HepG2 (cell line): Measurements from ENCODE around the gene GALNT11. TPM values are rescaled to one million over a fixed set of nuclear protein-coding genes. Genes with fewer than 3 reads are reported as not detected.

Experiments
- AGO1 ChIP-seq: fragments of 200-400 bp; formaldehyde crosslinking; IDR thresholded peaks from 2 replicates; pipeline ENCODE4 v1.6.1; 2017; ENCODE audit warnings: mild to moderate bottlenecking, low read depth, low read length, moderate library complexity; ENCODE audit not compliant: poor library complexity, severe bottlenecking
- BCLAF1 ChIP-seq: fragments of 450-650 bp; IDR thresholded peaks from 2 replicates; pipeline ENCODE4 v1.6.1; 2017; ENCODE audit warnings: mild to moderate bottlenecking
- CCDC6 ChIP-seq: sonication (generic); formaldehyde crosslinking; IDR thresholded peaks from 2 replicates; pipeline ENCODE4 v1.8.1; 2022; ENCODE audit warnings: mild to moderate bottlenecking, missing genetic modification reagents, moderate library complexity
- CEBPB ChIP-seq: IDR thresholded peaks from 2 replicates; pipeline ENCODE4 v1.6.1; 2011; ENCODE audit warnings: low read depth, low read length, improper control_type of control experiment, borderline replicate concordance
- DMAP1 ChIP-seq: IDR thresholded peaks from 2 replicates; pipeline ENCODE4 v1.6.1; 2016
- EP300 ChIP-seq, 3 experiments: sonication (generic) in 1 of 3; formaldehyde crosslinking in 1 of 3; IDR thresholded peaks; 2 replicates each; pipeline versions ENCODE4 v1.5.1 to v1.6.1; 2011 to 2020; ENCODE audit warnings: low read depth in 2 of 3, low read length in 2 of 3, borderline replicate concordance in 1 of 3, improper control_type of control experiment in 1 of 3, mild to moderate bottlenecking in 1 of 3, missing genetic modification reagents in 1 of 3, moderate library complexity in 1 of 3
- FOXO1 ChIP-seq: sonication (generic); formaldehyde crosslinking; IDR thresholded peaks from 2 replicates; pipeline ENCODE4 v1.4.0; 2020; ENCODE audit warnings: missing genetic modification reagents
- HDAC6 ChIP-seq: fragments of 200-600 bp; sonication (generic); IDR thresholded peaks from 2 replicates; pipeline ENCODE4 v1.7.0; 2017; ENCODE audit warnings: mild to moderate bottlenecking, antibody characterized with exemption, low read length, low read depth
- HIVEP1 ChIP-seq: sonication (generic); formaldehyde crosslinking; IDR thresholded peaks from 2 replicates; pipeline ENCODE4 v1.4.0; 2020; ENCODE audit warnings: mild to moderate bottlenecking, missing genetic modification reagents
- HOMEZ ChIP-seq: IDR thresholded peaks from 2 replicates; pipeline ENCODE4 v1.6.1; 2016; ENCODE audit warnings: low read depth
- ISX ChIP-seq: sonication (generic); formaldehyde crosslinking; conservative IDR thresholded peaks from 2 replicates; pipeline ENCODE4 v1.5.0; 2020; ENCODE audit warnings: missing genetic modification reagents
- MED1 ChIP-seq: sonication (generic); formaldehyde crosslinking; IDR thresholded peaks from 2 replicates; pipeline ENCODE4 v1.4.0; 2020; ENCODE audit warnings: missing genetic modification reagents
- MTF2 ChIP-seq: sonication (generic); formaldehyde crosslinking; IDR thresholded peaks from 2 replicates; pipeline ENCODE4 v1.5.0; 2020; ENCODE audit warnings: missing genetic modification reagents, borderline replicate concordance
- NCOA2 ChIP-seq: sonication (generic); formaldehyde crosslinking; IDR thresholded peaks from 2 replicates; pipeline ENCODE4 v1.8.0; 2022; ENCODE audit warnings: inconsistent platforms
- POGZ ChIP-seq: sonication (generic); formaldehyde crosslinking; IDR thresholded peaks from 2 replicates; pipeline ENCODE4 v1.4.0; 2020; ENCODE audit warnings: mild to moderate bottlenecking, missing genetic modification reagents
- POLR2AphosphoS5 ChIP-seq: IDR thresholded peaks from 2 replicates; pipeline ENCODE4 v1.6.1; 2012; ENCODE audit warnings: low read depth, low read length
- SNAPC4 ChIP-seq: sonication (generic); formaldehyde crosslinking; IDR thresholded peaks from 2 replicates; pipeline ENCODE4 v1.4.0; 2020; ENCODE audit warnings: mild to moderate bottlenecking, missing genetic modification reagents
- SRSF1 ChIP-seq: fragments of 200-400 bp; formaldehyde crosslinking; optimal IDR thresholded peaks from 2 replicates; pipeline ENCODE3; 2017; ENCODE audit warnings: mild to moderate bottlenecking, low read depth, low read length, moderate library complexity
- ZNF180 ChIP-seq: sonication (generic); formaldehyde crosslinking; IDR thresholded peaks from 2 replicates; pipeline ENCODE4 v1.4.0; 2020; ENCODE audit warnings: low read depth, missing genetic modification reagents, borderline replicate concordance
- ZNF234 ChIP-seq: sonication (generic); formaldehyde crosslinking; conservative IDR thresholded peaks from 2 replicates; pipeline ENCODE4 v1.5.1; 2020; ENCODE audit warnings: mild to moderate bottlenecking, missing genetic modification reagents
- ZNF253 ChIP-seq: sonication (generic); formaldehyde crosslinking; IDR thresholded peaks from 2 replicates; pipeline ENCODE4 v1.8.0; 2022; ENCODE audit warnings: mild to moderate bottlenecking, missing genetic modification reagents, borderline replicate concordance
- ZNF451 ChIP-seq: sonication (generic); formaldehyde crosslinking; IDR thresholded peaks from 2 replicates; pipeline ENCODE4 v1.5.0; 2020; ENCODE audit warnings: mild to moderate bottlenecking, missing genetic modification reagents
- ZSCAN20 ChIP-seq: sonication (generic); formaldehyde crosslinking; IDR thresholded peaks from 2 replicates; pipeline ENCODE4 v1.4.0; 2020; ENCODE audit warnings: missing genetic modification reagents, mild to moderate bottlenecking, borderline replicate concordance
- polyA plus RNA-seq, 8 experiments: library from polyadenylated mRNA; depleted of rRNA in 3 of 8; stranded (reverse) in 7 of 8; unstranded in 1 of 8; fragments of >200 nt; fragmentation: Illumina TruSeq in 4 of 8; extraction: Trizol in 4 of 8; gene quantifications; 2 replicates each; pipeline versions ENCODE4 v1.2.1 to v1.2.3, GENCODE V29; 2011 to 2016; ENCODE audit warnings: low read depth in 4 of 8, missing spikeins in 1 of 8, mixed read lengths in 1 of 8; ENCODE audit not compliant: insufficient read depth in 1 of 8
- total RNA-seq, 5 experiments: library from RNA; depleted of rRNA; stranded (reverse); fragments of >200 nt; fragmentation: Illumina TruSeq; extraction: Trizol; gene quantifications; 2 replicates each; pipeline ENCODE4 v1.2.3, GENCODE V29; 2016; ENCODE audit warnings: low read depth in 1 of 5

Gene GALNT11
- total and polyA plus RNA-seq, 2 of the 13 experiments (the other 11 are each of a cell fraction or from before 2014, with no cell fraction given), result 9.3 to 16.3 TPM

- TF ChIP-seq EP300 (IDR thresholded peaks at IDR 0.05; ENCODE audit: low read depth in 2 of 2, low read length in 2 of 2), result peak in 1 of 2 experiments; percentile 75; a peak in 2 of 4 replicates
- TF ChIP-seq EP300 (CRISPR knock-in tag; IDR thresholded peaks at IDR 0.05; ENCODE audit: borderline replicate concordance), result 0 out of 2 replicates have a peak, but pooled peaks have one; percentile 26
- no peak for TF ChIP-seq SNAPC4 (CRISPR knock-in tag)
- TF ChIP-seq ZNF451, result no peak
- TF ChIP-seq ZNF180 (CRISPR knock-in tag), result no peak
- peak; percentile 76 for TF ChIP-seq NCOA2 (CRISPR knock-in tag)
- TF ChIP-seq AGO1, result no peak
- TF ChIP-seq BCLAF1, result no peak
- TF ChIP-seq POLR2AphosphoS5, result no peak
- no peak for TF ChIP-seq CCDC6 (CRISPR knock-in tag)
- no peak for TF ChIP-seq DMAP1 (CRISPR knock-in tag)
- no peak for TF ChIP-seq HDAC6
- no peak for TF ChIP-seq POGZ
- TF ChIP-seq HIVEP1 (CRISPR knock-in tag), result no peak
- TF ChIP-seq HOMEZ (CRISPR knock-in tag), result no peak
- TF ChIP-seq ZSCAN20 (CRISPR knock-in tag), result no peak
- TF ChIP-seq MTF2 (CRISPR knock-in tag), result no peak
- TF ChIP-seq SRSF1, result no peak
- no peak for TF ChIP-seq ZNF234 (CRISPR knock-in tag)
- TF ChIP-seq MED1 (CRISPR knock-in tag), result 0 out of 2 replicates have a peak, but pooled peaks have one; percentile 17
- TF ChIP-seq ISX (CRISPR knock-in tag), result no peak
- no peak for TF ChIP-seq FOXO1
- peak; percentile 82 for TF ChIP-seq CEBPB
- TF ChIP-seq ZNF253 (CRISPR knock-in tag), result no peak
These were observed 55.6 kb downstream of the GALNT11 start (continued) for GRCh38 chr7:152081088-152081487.
